HG03060 (cell line): ENCODE data around the gene CFC1.
"Not testable (repeated sequence)": the region's sequence is repeated elsewhere in the genome, so short reads cannot be mapped to it uniquely, and the experiment has no call there.

Experiments
- ATAC-seq: cut with Tn5 transposase; IDR thresholded peaks from one replicate; pipeline ENCODE4 v1.9.1; 2021; ENCODE audit warnings: low read depth, moderate number of reproducible peaks; ENCODE audit not compliant: unreplicated experiment

CFC1 gene

DNA sequence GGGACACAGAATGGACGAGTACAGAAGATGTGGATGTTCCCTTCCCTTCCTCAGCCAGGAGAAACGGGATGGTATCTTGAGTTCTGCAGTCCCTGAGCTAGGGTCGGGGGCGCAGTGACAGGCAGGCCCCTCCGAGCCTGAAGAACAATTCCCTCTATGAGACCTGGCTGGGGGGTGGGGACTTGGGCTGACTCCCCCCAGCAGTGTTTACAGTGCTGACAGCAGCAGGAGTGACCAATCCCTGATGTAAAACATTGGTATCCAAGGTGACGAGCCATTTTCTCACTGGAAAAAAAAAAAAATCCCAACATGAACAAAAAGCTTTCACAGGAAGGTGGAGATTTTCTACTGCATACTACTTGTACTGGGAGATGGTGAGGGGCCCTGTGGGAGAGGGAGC lies at the start of gene CFC1:
Gene CFC1, minus strand, starts transcription at position 183 of the 400 bp plus-strand sequence. CDS start 288 bp downstream, outside the sequence.
- ATAC-seq, result not testable (repeated sequence)

DNA sequence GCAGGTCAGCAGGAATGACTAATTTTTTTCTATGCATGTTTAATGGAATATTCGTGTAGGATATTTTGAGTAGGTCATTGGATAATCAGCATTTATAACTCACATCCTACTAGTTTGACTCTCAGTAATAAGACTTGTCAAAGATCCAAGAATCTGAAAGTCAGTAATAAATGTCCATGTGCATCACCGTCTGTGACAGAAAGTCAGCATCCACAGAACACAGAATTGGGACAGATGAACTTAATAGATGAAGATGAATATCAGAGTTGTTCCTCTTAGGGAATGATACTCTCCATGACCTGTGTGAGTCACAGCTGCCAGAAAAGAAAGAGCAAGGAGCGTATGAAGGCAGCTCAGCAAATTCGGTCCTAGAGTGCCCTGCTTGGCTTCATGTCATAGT lies 42.3 kb upstream of the CFC1 start:
- not testable (repeated sequence) for ATAC-seq

DNA sequence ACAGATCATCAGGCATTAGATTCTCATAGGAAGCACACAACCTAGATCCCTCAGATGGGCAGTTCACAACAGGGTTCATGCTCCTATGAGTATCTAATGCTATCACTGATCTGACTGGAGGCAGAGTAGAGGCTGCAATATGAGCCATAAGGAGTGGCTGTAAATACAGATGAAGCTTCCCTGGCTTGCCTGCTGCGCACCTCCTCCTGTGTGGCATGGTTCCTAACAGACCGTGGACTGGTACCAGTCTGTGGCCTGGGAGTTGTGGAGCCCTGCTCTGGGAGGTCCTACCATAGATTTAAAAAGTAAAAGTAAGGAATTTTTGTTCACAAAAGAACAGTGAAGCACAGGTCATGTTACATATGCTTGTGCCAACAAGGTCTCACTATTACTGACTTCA lies 39.6 kb upstream of the CFC1 start:
- ATAC-seq, result not testable (repeated sequence)

DNA sequence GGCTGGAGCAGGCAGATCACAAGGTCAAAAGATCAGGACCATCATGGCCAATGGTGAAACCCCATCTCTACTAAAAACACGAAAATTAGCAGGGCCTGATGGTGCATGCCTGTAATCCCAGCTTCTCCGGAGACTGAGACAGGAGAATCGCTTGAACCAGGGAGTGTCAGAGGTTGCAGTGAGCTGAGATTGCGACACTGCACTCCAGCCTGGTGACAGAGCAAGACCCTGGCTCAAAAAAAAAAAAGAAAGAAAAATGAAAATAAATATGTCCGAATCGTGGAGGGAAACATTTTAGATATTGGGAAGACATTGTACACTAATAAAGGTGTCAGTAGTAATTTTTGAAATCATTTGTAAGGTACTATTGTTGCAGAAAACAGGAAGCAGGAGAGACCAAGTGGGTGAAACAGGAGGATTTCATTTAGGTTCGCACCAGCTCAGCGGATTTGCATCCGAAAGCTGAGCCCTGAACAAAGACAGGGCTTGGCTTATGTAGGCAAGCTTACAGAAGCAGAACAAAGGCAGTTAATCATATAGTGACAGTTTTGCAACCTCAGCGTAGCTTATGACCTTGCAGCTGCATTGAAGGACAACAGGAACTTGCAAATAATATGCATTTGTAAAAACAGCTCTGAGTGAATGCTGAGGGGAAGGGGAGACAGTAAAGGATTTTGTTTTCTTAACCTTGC lies 29.6 kb upstream of the CFC1 start:
- not testable (repeated sequence) for ATAC-seq

DNA sequence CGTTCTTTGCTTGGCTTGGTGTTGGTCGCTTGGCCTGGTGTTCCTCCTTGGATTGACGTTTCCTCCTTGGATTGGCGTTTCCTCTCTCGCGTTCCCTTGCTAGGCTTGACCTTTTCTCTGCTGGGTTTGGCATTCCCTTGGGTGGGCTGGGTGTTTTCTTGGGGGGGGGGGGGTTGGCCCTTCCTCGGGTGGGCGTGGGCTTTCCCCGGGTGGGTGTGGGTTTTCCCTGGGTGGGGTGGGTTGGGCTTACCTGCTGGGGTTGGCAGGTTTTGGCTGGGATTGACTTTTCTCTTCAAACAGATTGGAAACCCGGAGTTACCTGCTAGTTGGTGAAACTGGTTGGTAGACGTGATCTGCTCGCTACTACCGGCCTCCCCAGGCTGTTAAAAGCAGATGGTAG lies 11.8 kb upstream of the CFC1 start, which contains the start of gene POTEJ:
Gene POTEJ, plus strand, starts transcription at position 301 of the 400 bp plus-strand sequence. Its CDS starts 93 bp downstream, at position 394.
- not testable (repeated sequence) for ATAC-seq

DNA sequence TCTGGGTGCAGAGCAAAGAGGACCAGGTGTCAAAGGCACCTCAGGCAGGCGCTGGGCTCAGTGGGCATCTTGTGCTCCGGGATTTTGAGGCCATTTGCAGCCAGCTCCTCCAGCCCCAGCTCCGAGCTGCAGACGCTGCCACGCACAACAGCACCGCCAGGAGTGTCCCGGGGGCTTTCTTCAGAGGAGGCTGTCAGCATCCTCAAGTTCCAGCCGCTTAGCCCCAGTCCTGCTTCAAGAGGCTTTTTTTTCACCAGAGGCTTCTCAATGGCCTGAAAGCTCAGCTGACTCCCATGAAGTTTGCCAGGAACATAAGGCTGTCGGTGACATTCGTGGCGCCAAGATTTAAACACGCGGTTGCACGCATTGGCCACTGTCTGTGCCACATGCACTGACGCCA lies 11.1 kb upstream of the CFC1 start:
- not testable (repeated sequence) for ATAC-seq

DNA sequence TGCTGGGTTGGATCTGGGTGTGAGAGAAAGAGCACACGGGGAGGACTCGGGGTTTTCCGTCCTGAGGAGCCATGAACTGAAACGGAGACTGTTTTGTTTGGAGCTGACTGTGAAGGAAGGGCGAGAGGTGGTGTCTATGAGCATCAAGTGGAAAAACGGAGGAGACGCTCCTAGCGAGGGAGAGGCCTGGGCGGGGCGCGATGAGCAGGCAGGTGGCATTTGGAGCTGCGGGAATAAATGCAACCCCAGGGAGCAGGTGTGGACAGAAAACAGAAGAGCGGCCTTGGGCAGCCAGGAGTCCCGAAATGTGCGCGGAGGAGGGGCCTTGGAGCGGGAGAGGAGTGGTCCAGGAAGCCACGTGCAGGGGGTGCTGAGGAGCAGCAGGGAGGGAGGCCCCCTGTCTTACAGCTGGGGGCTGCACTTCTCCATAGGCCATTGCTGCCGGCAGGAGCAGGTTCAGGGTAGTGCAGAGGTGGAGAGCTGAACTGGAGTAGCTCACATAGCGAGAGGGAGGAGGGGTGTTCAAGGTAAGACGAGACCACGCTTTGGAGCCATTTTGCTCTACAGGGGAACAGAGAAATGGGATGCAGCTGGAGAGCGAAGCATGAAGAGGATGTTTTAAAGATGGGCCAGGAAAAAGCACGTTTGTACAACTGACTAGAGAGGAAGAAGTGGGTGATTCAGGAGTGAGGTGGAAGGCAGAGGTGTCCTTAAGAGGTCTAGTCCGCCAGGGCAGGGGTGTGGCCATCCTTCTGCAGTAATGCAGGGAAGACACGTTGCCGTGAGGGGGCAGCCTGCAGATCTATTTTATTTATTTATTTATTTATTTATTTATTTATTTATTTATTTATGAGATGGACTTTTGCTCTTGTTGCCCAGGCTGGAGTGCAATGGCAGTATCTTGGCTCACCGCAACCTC lies 9.9 kb upstream of the CFC1 start:
- ATAC-seq, result not testable (repeated sequence)

DNA sequence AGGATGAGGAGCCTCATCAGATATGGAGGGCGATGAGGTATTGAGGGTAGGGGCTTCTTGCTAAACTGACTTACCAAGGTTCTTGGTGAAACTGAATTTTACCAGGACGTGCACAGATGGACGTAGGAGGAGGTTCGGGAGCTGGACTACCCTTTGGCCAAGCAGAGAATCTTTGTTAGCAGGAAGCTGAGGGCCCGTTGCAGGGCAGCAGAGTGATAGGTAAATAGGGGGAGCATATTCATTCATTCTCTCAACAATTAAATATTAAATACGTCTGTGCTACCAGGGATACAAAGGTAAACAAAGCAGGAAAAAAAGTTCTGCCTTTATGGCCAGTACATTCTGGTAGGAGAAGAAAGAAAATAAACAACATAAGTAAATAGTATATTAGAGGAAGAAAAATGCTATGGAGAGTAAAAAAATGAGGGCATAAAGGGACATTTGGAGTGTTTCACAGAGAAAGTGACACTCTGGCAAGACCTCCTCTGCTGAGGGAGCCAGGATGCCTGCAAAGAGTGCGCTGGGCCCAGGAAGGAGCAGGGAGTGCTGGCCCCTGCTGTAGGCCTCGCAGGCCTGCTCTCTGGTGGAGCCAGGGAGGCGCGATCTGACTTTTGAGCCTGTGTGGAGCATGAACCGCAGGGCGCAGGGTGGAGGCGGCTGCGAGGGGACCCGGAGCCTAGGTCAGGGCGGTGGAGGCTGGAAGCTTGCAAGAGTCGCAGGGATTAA lies 9.1 kb upstream of the CFC1 start:
- ATAC-seq, result not testable (repeated sequence)

DNA sequence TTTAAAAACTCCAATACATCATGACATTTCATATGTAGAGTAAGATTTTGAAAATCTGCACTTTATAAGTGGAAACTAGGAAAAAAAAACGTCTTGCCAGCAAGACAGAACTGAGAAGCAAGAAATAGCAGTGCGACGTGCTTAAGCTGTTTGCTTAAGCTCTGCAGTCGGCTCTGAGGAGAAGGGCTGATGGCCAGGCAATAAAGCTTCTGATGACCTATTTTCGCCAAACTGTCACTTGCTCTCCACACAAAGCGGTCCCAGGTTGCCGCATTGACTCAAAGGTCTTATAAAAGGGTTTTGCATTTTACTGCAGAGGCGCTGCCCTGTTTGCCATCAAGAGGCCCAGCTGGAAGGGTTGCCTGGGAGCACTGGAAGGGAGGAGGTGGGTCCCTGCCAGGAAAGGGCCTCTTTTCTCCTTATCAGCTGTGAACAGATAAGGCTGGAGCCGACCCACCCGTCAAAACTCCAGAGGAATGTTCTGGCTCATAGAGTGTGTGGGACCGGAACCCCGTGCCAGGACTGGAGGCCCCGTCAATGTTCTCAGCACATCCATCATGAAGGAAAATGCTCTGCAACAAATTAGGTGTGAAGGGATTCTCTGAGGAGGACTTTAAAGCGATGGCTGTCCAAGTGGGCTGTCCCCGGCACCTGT lies 2.4 kb upstream of the CFC1 start:
- not testable (repeated sequence) for ATAC-seq

DNA sequence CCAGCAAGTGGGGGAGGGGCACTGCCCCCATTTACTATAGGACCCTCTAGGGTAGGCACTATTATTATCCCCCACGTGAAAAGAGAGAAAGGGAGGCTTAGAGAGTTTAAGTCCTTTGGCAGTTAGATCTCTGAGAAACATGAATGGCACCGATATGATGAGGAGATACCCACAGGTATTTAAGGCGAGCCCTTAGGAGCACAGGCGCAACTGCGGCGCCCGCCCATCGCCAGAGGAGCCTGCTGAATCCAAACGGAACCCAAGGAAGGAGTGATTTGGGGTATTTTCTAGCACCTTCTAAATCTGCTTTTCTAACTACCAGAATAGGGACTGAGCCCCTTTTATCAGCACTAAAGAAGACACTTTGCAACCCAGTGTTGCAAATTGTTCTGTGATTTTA lies 551 bp upstream of the CFC1 start:
- not testable (repeated sequence) for ATAC-seq

DNA sequence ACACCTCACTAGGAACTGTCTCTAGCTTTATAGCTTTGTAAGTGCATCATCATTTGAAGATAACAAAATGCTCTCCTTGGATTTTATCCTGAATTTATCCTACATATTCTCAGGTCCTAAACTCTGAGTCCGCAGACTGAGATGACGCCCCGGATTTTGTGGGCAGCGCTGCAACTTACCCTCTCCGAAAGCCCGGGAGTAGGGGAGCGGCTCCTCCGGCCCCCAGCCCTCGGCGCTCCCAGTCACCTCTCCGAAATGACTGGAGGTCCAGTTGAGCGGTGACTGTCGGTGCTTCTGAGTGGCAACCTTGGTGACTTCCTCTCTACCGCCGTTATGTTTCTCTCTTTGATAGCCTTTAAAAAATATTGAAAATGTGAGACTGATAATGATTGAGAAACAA lies 912 bp downstream of the CFC1 start:
- not testable (repeated sequence) for ATAC-seq

DNA sequence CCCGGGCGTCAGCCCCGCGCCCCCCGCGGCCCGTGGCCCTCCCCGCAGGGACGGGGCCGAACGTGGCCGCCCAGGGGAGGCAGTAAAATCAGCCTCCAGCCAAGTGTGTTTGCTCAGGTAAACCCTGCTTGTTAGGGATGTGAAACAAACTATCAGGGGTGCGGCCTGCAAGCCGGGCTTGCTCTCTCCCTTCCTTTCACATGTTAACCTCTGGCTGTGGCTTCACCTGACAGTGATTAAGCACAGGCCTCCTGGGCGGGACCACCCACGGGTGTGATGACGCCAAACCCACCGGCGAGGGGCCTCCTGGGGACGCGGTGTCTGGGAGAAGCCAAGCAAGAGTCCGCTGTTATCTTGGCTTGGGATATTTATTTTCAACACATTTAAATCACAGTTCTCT lies 1.4 kb downstream of the CFC1 start:
- ATAC-seq, result not testable (repeated sequence)

DNA sequence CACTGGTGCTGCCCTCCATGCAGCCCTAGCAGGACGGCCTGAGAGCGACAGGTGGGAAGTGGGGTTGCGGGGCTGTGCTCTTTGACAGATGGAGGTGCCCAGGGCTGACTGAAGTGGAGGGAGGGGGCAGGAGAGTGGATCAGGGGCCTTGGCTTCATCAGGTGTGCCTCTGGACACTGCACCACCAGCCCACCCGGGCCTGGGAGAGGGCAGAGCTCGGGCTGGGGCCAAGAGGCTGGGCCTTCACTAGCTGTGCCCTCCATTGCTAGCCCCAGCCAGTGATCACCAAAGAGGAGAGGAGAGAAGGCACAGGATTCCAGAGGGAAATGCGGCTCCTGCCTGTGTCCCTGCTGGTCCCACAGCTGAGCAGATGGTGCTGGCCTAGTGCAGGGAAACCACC lies 2.6 kb downstream of the CFC1 start:
- not testable (repeated sequence) for ATAC-seq

DNA sequence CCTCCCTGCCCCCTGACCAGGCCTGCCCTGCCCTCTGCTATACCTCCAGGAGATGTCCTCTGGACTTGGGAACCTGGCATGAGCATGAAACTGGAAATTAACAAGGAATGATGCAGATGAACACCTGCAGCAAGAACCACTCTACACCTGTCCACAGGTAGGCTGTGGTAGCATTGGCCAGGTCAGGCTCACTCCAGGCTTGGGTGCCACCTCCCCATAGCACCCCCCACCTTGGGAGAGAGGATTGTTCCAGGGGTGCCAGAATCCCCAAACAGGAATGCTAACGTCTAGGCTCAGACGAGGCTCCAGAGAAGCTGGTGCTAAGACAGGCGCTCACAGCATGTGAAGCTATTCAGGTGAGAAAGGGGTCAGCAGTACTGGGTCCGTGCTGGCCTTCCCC lies 5.4 kb downstream of the CFC1 start:
- not testable (repeated sequence) for ATAC-seq

DNA sequence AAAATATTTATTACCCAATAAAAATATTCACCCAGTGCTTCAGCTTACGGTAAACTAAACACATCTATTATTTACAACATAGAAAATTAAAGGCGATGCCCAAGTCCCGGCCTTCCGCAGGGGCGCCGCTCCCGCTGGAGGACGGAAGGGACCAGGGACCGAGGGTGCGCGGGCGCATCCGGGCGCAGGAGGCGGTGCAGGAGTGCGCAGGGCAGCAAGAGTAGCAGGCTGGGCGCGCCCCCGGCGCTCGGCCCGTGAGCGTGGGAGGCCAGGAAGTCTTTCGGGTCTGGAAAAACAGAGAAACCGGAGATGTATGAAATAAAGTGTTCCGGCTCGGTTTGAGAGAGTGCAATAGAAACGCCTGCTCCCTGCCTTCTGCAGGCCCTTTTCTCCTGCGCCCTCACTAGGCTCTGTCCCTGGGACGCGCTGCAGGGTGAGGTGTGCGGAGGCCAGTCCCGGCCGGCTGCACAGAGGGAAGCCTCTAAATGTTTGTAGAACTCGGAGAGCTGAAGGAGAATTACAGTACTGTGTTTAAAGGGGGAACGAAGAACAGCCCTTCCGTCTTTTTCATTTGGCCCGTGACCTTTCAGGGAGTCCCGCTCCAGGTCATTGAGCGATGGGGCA lies 6.5 kb downstream of the CFC1 start:
- ATAC-seq, result not testable (repeated sequence)

DNA sequence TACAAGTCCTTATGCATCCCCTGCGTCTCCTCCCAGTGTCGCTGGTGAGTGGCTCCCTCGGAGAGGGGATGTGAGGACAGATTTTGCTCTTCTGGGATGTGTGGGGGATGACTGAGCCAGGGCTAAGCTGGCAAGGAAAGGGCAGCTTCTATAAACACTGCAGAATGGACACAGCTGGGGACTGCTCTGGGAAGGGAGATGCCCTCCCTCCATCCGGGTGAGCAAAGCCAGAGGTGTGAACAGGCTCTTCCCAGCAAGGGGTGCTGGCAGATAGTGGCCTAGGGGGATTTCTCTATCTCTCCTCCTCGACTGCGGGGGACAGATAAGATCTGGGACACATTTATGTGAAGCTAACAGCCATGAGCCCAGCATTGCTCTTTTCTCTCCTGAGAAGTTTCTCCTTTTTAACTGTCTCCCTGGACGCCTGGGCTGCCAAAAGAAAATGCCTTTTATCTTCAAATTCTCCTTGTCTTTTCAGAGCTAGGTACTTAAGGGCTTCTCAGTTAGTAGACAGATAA lies 8.5 kb downstream of the CFC1 start:
- ATAC-seq, result not testable (repeated sequence)

DNA sequence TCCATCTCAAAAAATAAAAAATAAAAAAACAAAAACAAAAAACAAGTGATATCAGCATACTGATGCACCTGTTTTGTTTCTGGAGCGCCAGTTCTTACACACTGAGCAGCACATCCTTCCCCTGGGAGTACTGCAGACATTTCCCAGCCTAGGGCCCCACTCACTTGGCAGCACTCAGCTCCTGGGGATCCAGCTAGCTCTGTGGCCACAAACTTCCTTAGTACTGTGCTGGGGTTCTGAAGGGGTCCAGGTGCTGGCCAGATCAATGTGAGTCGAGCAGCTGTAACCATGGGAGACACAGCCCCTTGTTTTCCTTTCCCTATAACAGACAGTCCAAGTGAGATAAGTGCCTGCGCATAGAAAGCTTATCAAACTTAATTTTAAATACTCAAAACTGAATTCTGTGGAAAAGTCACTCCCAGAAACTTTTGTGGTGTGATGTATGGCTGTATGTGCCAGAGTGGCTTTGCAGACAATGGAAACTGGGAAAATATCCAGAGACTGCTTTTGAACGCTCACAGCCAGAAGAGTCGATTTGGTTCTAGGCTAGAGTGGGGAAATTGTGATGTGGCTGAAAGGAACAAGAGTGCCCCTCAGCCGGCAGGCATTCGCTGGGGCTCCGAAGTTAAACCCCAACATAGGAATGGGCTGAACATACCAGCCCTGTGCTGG lies 9.1 kb downstream of the CFC1 start:
- not testable (repeated sequence) for ATAC-seq

DNA sequence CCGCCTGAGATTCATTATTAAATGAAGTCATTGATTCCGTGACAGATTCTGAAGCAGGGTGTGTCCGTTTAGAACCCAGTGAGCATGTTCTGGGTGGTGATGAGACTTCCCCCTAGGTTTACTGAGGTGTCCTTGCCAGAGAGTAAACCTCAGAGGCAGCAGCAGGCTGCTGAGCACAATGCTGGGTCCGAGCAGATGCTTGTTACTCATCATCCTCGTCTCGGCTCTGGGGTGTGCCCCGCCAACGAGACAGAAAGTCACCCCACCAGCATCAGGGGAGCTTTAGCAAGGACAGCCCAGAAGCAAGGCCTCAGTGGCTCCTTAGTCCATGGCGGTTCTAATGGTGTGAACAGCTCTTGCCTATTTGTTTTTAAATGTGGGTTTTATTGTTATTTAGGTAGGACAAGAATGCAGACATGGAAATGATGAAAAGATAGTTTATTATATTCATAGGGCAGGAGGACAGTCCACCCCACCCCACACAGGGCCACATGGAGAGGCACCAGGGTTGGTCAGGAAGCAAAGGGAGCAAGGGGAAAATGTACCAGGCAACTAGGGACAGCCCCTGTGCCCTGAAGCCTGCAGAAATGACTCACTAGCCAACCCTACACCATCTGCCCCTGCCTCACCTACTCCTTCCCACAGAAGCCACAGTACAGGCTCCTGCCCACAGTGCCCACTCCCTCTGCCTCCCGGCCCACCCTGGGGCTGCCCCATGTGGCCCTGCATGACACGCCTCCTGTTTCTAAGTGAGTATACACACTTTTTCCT lies 10.5 kb downstream of the CFC1 start:
- peak; percentile 83 for ATAC-seq
